C4-2B (cell line): ENCODE results near the gene CCDC91.
"Not testable (repeated sequence)": the region's sequence is repeated elsewhere in the genome, so short reads cannot be mapped to it uniquely, and the experiment has no call there.

Source experiments
- H3K27ac ChIP-seq: fragments of 450-650 bp; 2 replicates; pipeline ENCODE4 v1.5.1; 2017
- CTCF ChIP-seq: fragments of 450-650 bp; conservative IDR thresholded peaks from 2 replicates; pipeline ENCODE4 v1.5.1; 2017; ENCODE audit warnings: mild to moderate bottlenecking
- ZFX ChIP-seq: fragments of 450-650 bp; IDR thresholded peaks from 2 replicates; pipeline ENCODE4 v1.6.1; 2017

Gene CCDC91

DNA sequence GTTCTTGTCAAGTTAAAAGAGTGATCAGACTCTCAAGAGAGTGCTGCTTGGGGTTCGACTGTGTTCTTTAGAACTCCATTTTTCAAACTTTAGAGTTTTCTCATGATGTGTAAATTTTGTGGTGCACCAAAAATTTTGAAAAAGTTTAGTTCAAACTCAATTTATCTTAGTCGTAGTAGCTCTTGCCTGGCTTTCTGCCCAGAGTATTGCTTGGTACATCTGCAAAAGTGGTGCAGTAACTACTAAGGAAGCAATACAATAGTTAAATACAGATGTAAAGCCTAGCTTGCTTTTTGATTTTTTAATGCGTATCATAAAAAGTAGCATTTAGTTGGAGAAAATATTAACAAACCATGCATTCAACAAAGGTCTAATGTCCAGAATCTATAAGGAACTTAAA lies 9.5 kb upstream of the CCDC91 start:
- no peak overlapping the region for H3K27ac ChIP-seq
- TF ChIP-seq CTCF (no peak), ZFX (no peak)

- TF ChIP-seq ZFX: no peak
- TF ChIP-seq CTCF: no peak
Observed at GRCh38 chr12:28184375-28184774, 5.9 kb upstream of the CCDC91 start.

GRCh38 chr12:28186500-28186899 lies 3.8 kb upstream of the CCDC91 start:
- no peak overlapping the region for H3K27ac ChIP-seq
- TF ChIP-seq ZFX (no peak), CTCF (no peak)

More at GRCh38 chr12:28184375-28184774, 5.9 kb upstream of the CCDC91 start:
- H3K27ac ChIP-seq: no peak overlapping the region

DNA sequence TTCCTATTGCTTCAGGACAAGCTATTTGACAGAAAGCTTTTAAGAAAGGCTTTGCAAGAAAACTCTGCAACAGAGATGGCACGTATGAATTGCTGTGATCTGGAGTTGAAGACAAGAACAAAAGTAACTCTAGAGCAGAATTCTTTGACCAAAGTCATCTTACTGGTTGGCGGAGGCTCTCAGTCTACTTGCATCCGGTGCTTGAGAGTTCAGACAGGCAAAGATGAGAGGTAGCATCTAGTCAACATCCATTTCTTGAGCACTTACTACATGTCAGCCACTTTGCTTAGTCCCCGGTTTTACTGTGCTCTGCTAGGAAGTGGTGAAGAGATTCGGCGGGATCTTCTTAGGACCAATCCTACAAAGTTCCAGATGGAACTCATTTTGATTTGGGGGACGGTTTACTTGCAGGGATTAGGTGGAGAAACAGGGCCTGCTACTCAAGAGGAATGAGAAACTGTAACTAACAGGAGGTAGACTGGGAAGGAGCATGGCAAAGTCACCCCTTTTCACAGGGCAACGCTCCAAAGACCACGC lies 404 bp upstream of the CCDC91 start:
- peak overlapping the region; percentile 89 for H3K27ac ChIP-seq
- TF ChIP-seq CTCF (no peak), ZFX (no peak)

DNA sequence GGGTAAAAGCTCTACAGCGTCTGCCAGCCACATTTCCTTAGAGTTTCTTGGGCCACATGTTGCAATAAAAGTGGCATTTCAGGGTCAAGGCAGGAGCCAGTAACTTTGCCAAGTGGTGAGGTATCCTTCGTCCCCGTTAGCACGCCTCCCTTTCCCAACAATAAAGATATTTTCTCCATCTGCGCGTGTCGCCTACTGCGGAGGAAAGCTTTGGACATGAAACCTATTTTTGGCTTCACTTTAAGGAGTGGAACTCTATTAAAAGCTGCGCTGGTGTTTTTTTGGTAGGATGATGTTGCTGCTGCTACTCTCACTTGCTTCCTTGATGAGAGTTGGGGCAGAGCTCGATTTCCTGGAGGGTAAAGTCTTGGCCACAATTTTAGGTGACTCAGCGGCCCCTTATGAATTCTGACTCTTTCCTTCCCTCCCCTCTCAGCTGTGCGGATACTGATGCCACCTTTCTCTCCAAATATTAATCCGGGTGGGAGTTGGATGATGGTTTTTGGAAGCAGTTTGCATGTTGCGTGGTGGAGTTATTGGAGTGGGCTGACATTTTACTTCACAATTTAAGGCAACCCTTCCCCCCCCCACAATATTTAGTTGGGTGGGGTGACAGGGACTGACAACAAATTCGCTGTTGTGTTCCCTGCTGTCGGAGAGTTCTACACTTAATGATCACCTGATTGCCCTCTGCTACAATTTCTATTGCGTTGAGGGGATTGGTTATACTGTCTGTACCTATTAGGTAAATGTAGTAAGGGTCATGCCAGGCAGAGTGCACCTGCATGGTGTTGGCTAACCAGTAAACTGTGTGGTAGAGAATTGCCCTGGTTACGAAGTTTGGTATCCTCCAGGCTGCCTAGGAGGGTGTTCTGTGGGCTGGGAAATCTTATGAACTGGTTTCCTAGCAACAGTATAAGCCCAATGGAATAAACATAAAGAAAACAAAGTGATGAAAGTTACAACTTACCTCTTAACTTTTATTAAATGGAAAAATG lies 1.1 kb downstream of the CCDC91 start:
- peak overlapping the region; percentile 89 for H3K27ac ChIP-seq
- TF ChIP-seq ZFX (no peak), CTCF (no peak)

GRCh38 chr12:28192125-28192524 lies 1.9 kb downstream of the CCDC91 start:
- no peak overlapping the region for H3K27ac ChIP-seq
- no peak for TF ChIP-seq CTCF
- no peak for TF ChIP-seq ZFX

DNA sequence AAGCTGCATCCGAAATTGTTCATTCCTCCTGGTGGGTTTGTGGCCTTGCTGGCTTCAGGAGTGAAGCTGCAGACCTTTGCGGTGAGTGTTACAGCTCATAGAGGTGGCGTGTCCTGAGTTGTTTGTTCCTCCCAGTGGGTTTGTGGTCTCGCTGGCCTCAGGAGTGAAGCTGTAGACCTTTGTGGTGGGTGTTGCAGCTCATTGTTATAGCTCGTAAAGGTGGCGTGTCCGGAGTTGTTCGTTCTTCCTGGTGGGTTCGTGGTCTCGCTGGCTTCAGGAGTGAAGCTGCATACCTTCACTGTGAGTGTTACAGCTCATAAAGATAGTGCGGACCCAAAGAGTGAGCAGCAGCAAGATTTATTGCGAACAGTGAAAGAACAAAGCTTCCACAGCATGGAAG lies 4.4 kb downstream of the CCDC91 start:
- H3K27ac ChIP-seq: not testable (repeated sequence)

- not testable (repeated sequence) for H3K27ac ChIP-seq
Observed at GRCh38 chr12:28201136-28201535, 10.9 kb downstream of the CCDC91 start.
